Keratinocyte (primary cell): ENCODE data around the gene HOXD11. TPM values are rescaled to one million over a fixed set of nuclear protein-coding genes. Genes with fewer than 3 reads are reported as not detected.

Experiments used
- DNase-seq: peaks from one replicate; pipeline ENCODE4 v3.0.0-alpha.2; 2011; ENCODE audit warnings: low read depth, missing footprints, low spot score
- FAIRE-seq: peaks from 2 replicates; lab custom pipeline; 2011; peaks lifted over from hg19 to GRCh38; lab: Jason Lieb, UNC
- H2AFZ ChIP-seq: 2 replicates; pipeline ENCODE4 v1.6.0; 2012; ENCODE audit warnings: low read length, control low read depth, inconsistent platforms; ENCODE audit not compliant: control insufficient read depth
- H3K27ac ChIP-seq: 2 replicates; pipeline ENCODE4 v1.5.1; 2011; ENCODE audit warnings: low read length; ENCODE audit not compliant: control insufficient read depth, insufficient read depth
- H3K27me3 ChIP-seq: 3 replicates; pipeline ENCODE4 v1.6.0; 2011; ENCODE audit warnings: low read length; ENCODE audit not compliant: control insufficient read depth, insufficient read depth; ENCODE audit errors: extremely low read depth
- H3K36me3 ChIP-seq, 2 experiments: 2 replicates in 1 of 2; 3 replicates in 1 of 2; pipeline ENCODE4 v1.5.1; 2011; ENCODE audit warnings: low read length in 2 of 2, mild to moderate bottlenecking in 1 of 2; ENCODE audit not compliant: control insufficient read depth in 2 of 2, insufficient read depth in 2 of 2; ENCODE audit errors: extremely low read depth in 1 of 2
- H3K4me1 ChIP-seq: 3 replicates; pipeline ENCODE4 v1.5.1; 2011; ENCODE audit warnings: low read length; ENCODE audit not compliant: control insufficient read depth, insufficient read depth; ENCODE audit errors: extremely low read depth
- H3K4me2 ChIP-seq: 3 replicates; pipeline ENCODE4 v1.6.0; 2011; ENCODE audit warnings: low read depth, low read length; ENCODE audit not compliant: control insufficient read depth, insufficient read depth; ENCODE audit errors: extremely low read depth
- H3K4me3 ChIP-seq, 3 experiments: fragments of 200-600 bp in 1 of 3; sonication (generic) in 1 of 3; 2 replicates in 2 of 3; 3 replicates in 1 of 3; pipeline ENCODE4 v1.5.1; 2011 to 2016; ENCODE audit warnings: low read length in 3 of 3, mild to moderate bottlenecking in 3 of 3, control low read depth in 2 of 3, inconsistent platforms in 1 of 3, low read depth in 1 of 3, mixed read lengths in 1 of 3, mixed run types in 1 of 3, moderate library complexity in 1 of 3; ENCODE audit not compliant: control insufficient read depth in 2 of 3, insufficient read depth in 2 of 3; ENCODE audit errors: extremely low read depth in 1 of 3
- H3K79me2 ChIP-seq: 2 replicates; pipeline ENCODE4 v1.6.0; 2012; ENCODE audit warnings: low read length; ENCODE audit not compliant: control insufficient read depth, insufficient read depth
- H3K9ac ChIP-seq: 3 replicates; pipeline ENCODE4 v1.6.0; 2011; ENCODE audit warnings: low read length; ENCODE audit not compliant: control insufficient read depth, insufficient read depth; ENCODE audit errors: extremely low read depth
- H3K9me1 ChIP-seq: 3 replicates; pipeline ENCODE4 v1.6.0; 2011; ENCODE audit warnings: low read length; ENCODE audit not compliant: control insufficient read depth, insufficient read depth; ENCODE audit errors: extremely low read depth
- H3K9me3 ChIP-seq: 2 replicates; pipeline ENCODE4 v1.5.1; 2012; ENCODE audit warnings: low read depth, low read length; ENCODE audit not compliant: control insufficient read depth
- H4K20me1 ChIP-seq: 3 replicates; pipeline ENCODE4 v1.6.0; 2011; ENCODE audit warnings: low read length; ENCODE audit not compliant: control insufficient read depth, insufficient read depth; ENCODE audit errors: extremely low read depth
- EZH2 ChIP-seq: IDR thresholded peaks from one replicate; pipeline ENCODE4 v1.6.1; 2012; ENCODE audit warnings: inconsistent platforms, mild to moderate bottlenecking, low read length, moderate library complexity
- dilution Hi-C: fragments of 300-500 bp; cut with MboI; formaldehyde crosslinking; loops from one replicate; pipeline ENCODE4 v1.7.0; 2020; ENCODE audit warnings: low sequenced_read_pairs; ENCODE audit not compliant: extremely low pct_ligation_motif_present
- polyA plus RNA-seq, 5 experiments: library from polyadenylated mRNA; depleted of rRNA in 3 of 5; stranded (reverse) in 3 of 5; stranded (forward) in 1 of 5; unstranded in 1 of 5; fragments of >200 nt; gene quantifications; 1 replicate in 1 of 5; 2 replicates in 3 of 5; 3 replicates in 1 of 5; pipeline versions ENCODE4 v1.2.1 to v1.2.3, GENCODE V29; 2011 to 2012; ENCODE audit warnings: missing spikeins in 2 of 5, low read depth in 1 of 5, low replicate concordance in 1 of 5
- TF ChIP-seq, protein P1 (sequence below), 3 experiments: IDR thresholded peaks in 1 of 3; conservative IDR thresholded peaks in 1 of 3; optimal IDR thresholded peaks in 1 of 3; 2 replicates in 2 of 3; 3 replicates in 1 of 3; pipeline versions ENCODE3 to v1.5.1; 2011; ENCODE audit warnings: low read length in 3 of 3, mild to moderate bottlenecking in 3 of 3, moderate library complexity in 2 of 3, control low read depth in 1 of 3, inconsistent platforms in 1 of 3; ENCODE audit not compliant: insufficient read depth in 2 of 3; ENCODE audit errors: extremely low read depth in 1 of 3

HOXD11 gene
- polyA plus RNA-seq, 1 donor (not counting 4 experiments of a cell fraction or from before 2014, with no cell fraction given) = not detected

DNA sequence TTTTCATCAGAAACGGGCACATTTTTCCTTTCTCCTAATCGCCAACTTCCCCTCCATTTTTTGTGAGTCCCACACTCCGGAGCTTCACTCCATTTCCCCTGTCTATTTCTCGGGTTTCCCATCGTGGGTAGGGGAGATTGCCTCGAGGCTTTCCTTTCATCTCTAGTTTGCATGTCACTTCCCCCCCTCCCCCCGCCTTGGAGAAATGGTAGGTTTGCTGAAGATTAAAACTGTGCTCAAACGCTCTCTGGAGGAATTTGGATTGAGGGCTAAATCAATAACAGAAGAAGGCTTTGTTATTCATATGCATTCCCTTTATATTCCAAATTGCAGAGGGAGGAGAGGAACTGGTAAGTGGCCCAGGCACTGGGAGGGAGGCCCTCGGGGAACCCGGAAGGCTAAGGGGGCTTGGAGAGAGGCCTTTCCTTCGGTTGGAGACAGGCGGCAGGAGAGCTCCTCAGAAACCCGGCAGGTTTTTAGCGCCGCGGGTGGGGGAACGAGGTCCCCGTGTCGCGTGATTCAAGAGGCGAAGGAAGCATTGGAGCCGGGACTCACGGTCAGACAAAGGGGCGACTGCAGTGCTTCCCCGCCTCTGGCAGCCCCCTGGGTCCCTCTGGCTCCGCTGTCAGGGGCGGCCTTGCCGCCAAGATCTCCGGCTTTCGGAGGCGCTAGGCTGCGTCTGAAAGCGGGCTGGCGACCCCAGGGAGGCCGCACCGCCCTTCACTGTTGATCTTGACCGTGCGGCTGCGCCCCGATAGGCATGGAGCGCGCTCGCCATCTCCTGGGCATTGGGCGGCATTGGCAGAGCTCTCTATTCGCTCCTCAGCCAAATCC lies 9.9 kb upstream of the HOXD11 start:
- Histone ChIP-seq H3K9me3 (peaks cover 2% of the 10 kb centered on the region), H3K9ac (no peak overlapping the region), H2AFZ (no peak overlapping the region), H3K4me3 (peak overlapping the region in 1 of 3 experiments; percentile 5), H3K27me3 (peaks cover 100% of the 10 kb centered on the region), H3K9me1 (no peaks in the 10 kb centered on the region), H3K79me2 (no peaks in the 10 kb centered on the region), H3K27ac (no peak overlapping the region), H3K4me2 (peak overlapping the region; percentile 9), H4K20me1 (peaks cover 3% of the 10 kb centered on the region), H3K4me1 (peaks cover 2% of the 10 kb centered on the region), H3K36me3 (no peaks in the 10 kb centered on the region)
- no peak for TF ChIP-seq EZH2
- TF ChIP-seq, protein P1, sequence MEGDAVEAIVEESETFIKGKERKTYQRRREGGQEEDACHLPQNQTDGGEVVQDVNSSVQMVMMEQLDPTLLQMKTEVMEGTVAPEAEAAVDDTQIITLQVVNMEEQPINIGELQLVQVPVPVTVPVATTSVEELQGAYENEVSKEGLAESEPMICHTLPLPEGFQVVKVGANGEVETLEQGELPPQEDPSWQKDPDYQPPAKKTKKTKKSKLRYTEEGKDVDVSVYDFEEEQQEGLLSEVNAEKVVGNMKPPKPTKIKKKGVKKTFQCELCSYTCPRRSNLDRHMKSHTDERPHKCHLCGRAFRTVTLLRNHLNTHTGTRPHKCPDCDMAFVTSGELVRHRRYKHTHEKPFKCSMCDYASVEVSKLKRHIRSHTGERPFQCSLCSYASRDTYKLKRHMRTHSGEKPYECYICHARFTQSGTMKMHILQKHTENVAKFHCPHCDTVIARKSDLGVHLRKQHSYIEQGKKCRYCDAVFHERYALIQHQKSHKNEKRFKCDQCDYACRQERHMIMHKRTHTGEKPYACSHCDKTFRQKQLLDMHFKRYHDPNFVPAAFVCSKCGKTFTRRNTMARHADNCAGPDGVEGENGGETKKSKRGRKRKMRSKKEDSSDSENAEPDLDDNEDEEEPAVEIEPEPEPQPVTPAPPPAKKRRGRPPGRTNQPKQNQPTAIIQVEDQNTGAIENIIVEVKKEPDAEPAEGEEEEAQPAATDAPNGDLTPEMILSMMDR (optimal IDR thresholded peaks at IDR 0.05 in 1 of 3, IDR thresholded peaks at IDR 0.05 in 1 of 3, conservative IDR thresholded peaks at IDR 0.05 in 1 of 3; ENCODE audit: extremely low read depth in 1 of 3, insufficient read depth in 2 of 3, low read length in 3 of 3) = peak; percentile 67 to 95 (median 91)
- dilution Hi-C loops = no loop called here
- DNase-seq = no peak
- no peak for FAIRE-seq

DNA sequence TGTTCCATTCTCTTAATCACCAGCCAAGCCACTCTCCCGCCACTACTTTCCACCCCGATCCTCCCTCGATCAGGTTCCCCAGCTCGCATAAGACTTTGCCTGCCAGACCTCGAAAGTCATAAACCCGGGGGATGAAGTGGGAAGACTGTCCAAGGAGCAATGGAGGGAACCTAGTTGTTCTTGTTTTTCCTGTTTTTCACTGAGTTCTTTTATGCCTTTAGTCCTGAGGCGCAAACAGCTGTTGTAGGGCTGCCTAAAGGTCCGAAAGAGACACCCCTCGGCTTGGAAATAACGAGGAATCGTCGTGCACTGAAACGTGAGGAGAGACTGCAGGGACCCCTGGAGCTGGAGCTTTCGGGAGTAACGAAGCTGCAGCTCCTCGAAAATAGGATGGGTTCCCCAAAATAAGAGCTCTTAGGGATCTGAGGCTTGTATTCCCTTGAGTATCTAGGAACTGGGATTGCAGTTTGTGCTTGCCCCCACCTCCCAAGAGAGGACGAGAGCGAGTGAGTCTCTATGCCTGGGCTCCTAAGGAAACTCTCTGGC lies 9.2 kb upstream of the HOXD11 start:
- no peaks in the 10 kb centered on the region for H3K9me1 ChIP-seq
- H3K27ac ChIP-seq = no peak overlapping the region
- peaks cover 3% of the 10 kb centered on the region for H4K20me1 ChIP-seq
- H3K9ac ChIP-seq = no peak overlapping the region
- no peaks in the 10 kb centered on the region for H3K36me3 ChIP-seq
- DNase-seq = no peak
- TF ChIP-seq, protein P1 (optimal IDR thresholded peaks at IDR 0.05 in 1 of 3, IDR thresholded peaks at IDR 0.05 in 1 of 3, conservative IDR thresholded peaks at IDR 0.05 in 1 of 3; ENCODE audit: extremely low read depth in 1 of 3, insufficient read depth in 2 of 3, low read length in 3 of 3) = no peak
- peak; percentile 79 for TF ChIP-seq EZH2
- H3K4me2 ChIP-seq = peak overlapping the region; percentile 9
- peaks cover 99% of the 10 kb centered on the region for H3K27me3 ChIP-seq
- dilution Hi-C loops = no loop called here
- H3K9me3 ChIP-seq = peaks cover 2% of the 10 kb centered on the region
- no peaks in the 10 kb centered on the region for H3K79me2 ChIP-seq
- peaks cover 2% of the 10 kb centered on the region for H3K4me1 ChIP-seq
- no peak overlapping the region for H2AFZ ChIP-seq
- H3K4me3 ChIP-seq = no peak overlapping the region
- FAIRE-seq = no peak
